AG04449 (cell line): ENCODE data around the gene SLC16A9.

ENCODE experiments used
- CTCF ChIA-PET: fragments of 350-600 bp; formaldehyde crosslinking; extraction: SDS; loops from one replicate; lab custom pipeline; 2021; ENCODE audit warnings: antibody characterized with exemption; lab: Yijun Ruan, JAX
- POLR2A ChIA-PET: fragments of 400-600, 350-600 bp; formaldehyde crosslinking; extraction: SDS; loops from one replicate; lab custom pipeline; 2020; ENCODE audit warnings: antibody characterized with exemption, inconsistent platforms; lab: Yijun Ruan, JAX
- DNase-seq: peaks from one replicate; pipeline ENCODE4 v3.0.0-alpha.2; 2010; ENCODE audit warnings: low read depth, low spot score
- H3K4me3 ChIP-seq: 2 replicates; pipeline ENCODE4 v1.5.1; 2011; ENCODE audit warnings: low read depth, mild to moderate bottlenecking, control low read depth, low read length
- TF ChIP-seq, protein P1 (sequence below): IDR thresholded peaks from one replicate; pipeline ENCODE4 v1.5.1; 2011; ENCODE audit warnings: mild to moderate bottlenecking, moderate library complexity, low read length, control low read depth, inconsistent platforms; ENCODE audit not compliant: insufficient read depth; ENCODE audit errors: missing control alignments

Gene SLC16A9

DNA sequence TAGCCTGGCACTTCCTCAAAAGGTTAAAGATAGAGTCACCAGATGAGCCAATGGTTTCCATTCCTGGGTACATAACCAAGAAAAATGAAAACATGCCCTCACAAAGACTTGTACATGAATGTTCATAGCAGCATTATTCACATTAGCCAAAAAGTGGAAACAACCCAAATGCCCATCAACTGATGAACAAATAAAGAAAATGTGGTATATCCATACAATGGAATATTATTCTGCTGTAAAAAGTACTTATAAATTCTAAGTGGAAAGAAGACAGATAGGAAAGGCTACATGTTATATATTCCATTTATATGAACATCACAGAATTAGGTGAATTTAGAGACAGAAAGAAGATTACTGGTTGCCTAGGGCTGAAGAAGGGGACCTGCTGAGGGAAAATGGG is 10.7 kb upstream of the SLC16A9 start:
- CTCF ChIA-PET = no interaction called here
- no peak for DNase-seq
- POLR2A ChIA-PET = no interaction called here
- TF ChIP-seq, protein P1, sequence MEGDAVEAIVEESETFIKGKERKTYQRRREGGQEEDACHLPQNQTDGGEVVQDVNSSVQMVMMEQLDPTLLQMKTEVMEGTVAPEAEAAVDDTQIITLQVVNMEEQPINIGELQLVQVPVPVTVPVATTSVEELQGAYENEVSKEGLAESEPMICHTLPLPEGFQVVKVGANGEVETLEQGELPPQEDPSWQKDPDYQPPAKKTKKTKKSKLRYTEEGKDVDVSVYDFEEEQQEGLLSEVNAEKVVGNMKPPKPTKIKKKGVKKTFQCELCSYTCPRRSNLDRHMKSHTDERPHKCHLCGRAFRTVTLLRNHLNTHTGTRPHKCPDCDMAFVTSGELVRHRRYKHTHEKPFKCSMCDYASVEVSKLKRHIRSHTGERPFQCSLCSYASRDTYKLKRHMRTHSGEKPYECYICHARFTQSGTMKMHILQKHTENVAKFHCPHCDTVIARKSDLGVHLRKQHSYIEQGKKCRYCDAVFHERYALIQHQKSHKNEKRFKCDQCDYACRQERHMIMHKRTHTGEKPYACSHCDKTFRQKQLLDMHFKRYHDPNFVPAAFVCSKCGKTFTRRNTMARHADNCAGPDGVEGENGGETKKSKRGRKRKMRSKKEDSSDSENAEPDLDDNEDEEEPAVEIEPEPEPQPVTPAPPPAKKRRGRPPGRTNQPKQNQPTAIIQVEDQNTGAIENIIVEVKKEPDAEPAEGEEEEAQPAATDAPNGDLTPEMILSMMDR = no peak
- no peak overlapping the region for H3K4me3 ChIP-seq

DNA sequence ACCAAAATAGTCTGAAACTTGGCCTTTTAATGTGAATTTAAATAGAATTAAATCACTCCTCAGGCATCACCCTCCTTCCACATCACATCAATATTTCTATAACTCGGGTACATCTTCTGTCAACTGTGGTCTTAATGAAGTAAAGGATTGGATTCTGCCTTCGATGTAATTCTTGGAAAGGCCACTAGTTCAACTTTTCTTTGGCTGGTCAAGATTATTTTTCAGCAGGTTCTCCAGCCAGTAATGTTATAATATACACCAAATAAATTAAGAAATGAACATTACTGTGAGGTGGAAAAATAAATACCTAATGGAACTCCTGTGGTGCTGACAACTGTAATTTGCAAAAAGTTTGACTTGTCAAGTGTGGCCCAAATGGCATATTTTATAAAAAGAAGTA is 9.7 kb upstream of the SLC16A9 start:
- DNase-seq = no peak
- CTCF ChIA-PET = no interaction called here
- H3K4me3 ChIP-seq = no peak overlapping the region
- POLR2A ChIA-PET = no interaction called here
- TF ChIP-seq, protein P1 = no peak

DNA sequence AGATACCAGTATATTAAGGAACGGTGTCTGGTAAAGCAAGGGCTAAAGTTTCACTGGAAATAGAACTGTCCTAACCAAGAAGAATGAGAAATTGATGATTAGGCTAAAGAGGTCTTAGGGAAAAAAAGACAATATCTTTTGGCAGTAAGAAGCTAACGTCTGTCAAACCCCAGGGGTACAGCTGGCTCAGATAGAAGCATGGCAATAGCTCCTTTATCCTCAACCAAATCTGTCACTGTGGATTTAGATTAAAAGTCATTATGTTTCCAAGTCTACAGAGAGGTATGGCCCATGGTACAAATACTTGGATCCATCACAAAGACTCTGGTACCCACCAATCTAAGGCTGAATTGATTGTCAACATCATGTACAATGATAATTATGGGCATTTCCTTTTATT is 8.6 kb upstream of the SLC16A9 start:
- TF ChIP-seq, protein P1 = no peak
- no peak overlapping the region for H3K4me3 ChIP-seq
- POLR2A ChIA-PET = no interaction called here
- DNase-seq = no peak
- CTCF ChIA-PET = no interaction called here

DNA sequence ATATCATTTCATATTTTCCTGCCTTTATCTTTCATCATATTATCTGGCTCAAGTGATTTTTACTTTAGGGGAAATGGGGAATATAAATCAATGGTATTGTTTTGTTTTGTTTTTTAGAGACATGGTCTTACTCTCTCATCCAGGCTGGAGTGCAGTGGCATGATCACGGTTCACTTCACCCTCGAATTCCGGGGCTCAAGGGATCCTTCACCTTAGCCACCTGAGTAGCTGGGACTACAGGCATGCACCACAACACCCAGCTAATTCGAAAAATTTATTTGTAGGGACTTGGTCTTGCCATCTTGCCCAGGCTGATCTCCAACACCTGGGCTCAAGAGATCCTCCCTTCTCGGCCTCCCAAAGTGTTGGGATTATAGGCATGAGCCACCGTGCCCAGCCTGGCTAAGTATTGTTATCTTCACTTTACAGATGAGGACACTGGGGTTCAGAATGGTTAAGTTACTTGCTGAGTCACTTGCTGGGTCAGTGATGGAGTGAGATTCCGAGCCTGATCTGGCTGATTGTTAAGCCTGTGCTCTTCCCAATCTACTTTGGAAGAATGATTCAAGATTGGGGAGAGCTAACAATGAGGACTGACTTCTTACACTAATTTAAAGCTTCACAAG is 3.7 kb upstream of the SLC16A9 start:
- CTCF ChIA-PET = interaction anchor here (0.9 kb wide), 1 partner anchor 96 kb away, joined by 3 read pairs; no protein-coding TSS in a partner anchor
- POLR2A ChIA-PET = no interaction called here
- H3K4me3 ChIP-seq = no peak overlapping the region
- TF ChIP-seq, protein P1 = no peak
- DNase-seq = no peak

DNA sequence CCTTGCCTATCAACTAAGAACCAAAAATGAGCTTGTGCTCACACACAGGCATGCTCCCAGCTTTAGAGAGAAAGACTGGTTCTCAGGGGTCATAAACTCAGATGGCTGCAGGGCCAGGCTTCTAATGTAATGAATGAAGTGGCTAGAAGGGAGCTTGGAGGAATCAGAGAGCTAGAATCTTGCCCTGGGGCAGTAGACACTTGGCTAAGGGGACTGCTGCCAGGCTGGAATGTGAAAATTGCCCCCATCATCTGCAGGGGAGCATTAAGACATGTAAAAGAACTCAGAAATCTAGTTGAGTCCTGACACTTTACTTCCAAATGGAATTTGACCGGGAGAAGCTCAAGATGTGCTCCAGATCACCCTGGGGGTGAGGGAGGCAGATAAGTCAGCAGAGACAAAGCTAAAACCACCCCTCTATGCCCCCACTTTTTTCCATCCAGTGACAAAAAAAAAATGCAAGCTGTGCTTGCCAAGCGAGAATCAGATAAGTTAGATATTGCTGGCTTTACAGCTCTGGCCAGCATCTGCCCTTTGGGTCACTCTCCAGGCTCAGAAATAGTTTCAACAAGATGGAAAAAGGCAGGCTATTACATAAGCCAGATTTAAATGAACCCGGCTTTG is 2.3 kb upstream of the SLC16A9 start:
- TF ChIP-seq, protein P1 = no peak
- POLR2A ChIA-PET = no interaction called here

DNA sequence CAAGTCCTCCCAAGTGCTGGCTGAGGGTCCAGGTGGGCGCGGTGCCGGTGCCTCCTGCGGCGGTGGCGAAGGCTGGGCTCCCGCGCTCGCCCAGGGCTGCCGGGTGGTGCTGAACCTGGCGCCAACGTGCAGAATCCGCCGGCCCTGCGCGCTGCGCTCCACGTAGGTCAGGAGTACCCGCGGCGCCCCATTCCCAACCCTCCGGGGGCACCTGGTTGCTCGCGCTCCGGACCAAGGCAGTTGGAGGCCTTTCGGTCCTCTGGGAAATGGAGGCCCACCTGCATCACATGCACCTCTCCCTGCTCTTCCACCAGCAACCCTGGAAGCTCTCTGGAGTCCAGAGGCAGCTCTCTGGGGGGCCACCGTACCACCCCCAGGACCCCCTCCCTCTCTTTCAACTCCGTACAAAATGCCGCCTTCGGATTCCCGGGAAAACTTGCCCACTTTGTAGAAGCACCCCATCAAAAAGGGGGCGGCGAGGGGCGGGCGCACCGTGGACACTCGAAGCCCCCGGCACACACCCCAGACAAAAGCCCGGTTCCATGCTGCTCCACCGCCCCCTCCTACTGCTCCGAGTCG is 745 bp downstream of the SLC16A9 start:
- no peak for DNase-seq
- ChIA-PET CTCF (interaction anchor here (0.7 kb wide), 1 partner anchor 15 kb away, joined by 3 read pairs; no protein-coding TSS in a partner anchor), POLR2A (no interaction called here)
- TF ChIP-seq, protein P1 = no peak
- peak overlapping the region; percentile 53 for H3K4me3 ChIP-seq

More for the DNA sequence above, 2.3 kb upstream of the SLC16A9 start:
- DNase-seq = no peak
- no peak overlapping the region for H3K4me3 ChIP-seq
- CTCF ChIA-PET = no interaction called here
